MCF 10A (cell line): ENCODE measurements around the gene FGF14. TPM values are rescaled to one million over a fixed set of nuclear protein-coding genes. Genes with fewer than 3 reads are reported as not detected.

Experiments used
- BruUV-seq: library from RNA; stranded (reverse); fragments of 400-500 nt; replicated peaks from 2 replicates; lab custom pipeline; 2021; lab: Mats Ljungman, UMichigan
- CTCF ChIA-PET: fragments of 300-600 bp; sonication (Branson Sonifier 250); formaldehyde crosslinking; extraction: SDS; loops from one replicate; lab custom pipeline; 2021; ENCODE audit warnings: antibody characterized with exemption, inconsistent platforms; lab: Yijun Ruan, JAX
- POLR2A ChIA-PET: fragments of 300-600, 350-650 bp; sonication (Branson Sonifier 250); formaldehyde crosslinking; extraction: SDS; loops from one replicate; lab custom pipeline; 2020; ENCODE audit warnings: antibody characterized with exemption, inconsistent platforms; lab: Yijun Ruan, JAX
- DNase-seq: peaks from one replicate; pipeline ENCODE4 v3.0.0-alpha.2; 2018; ENCODE audit not compliant: unreplicated experiment
- H3K27ac Mint-ChIP-seq: one replicate; pipeline ENCODE4 v1.8.0; 2022; ENCODE audit warnings: mild to moderate bottlenecking, low read depth, mixed read lengths; ENCODE audit not compliant: unreplicated experiment
- H3K27me3 Mint-ChIP-seq: one replicate; pipeline ENCODE4 v1.8.0; 2022; ENCODE audit warnings: mixed read lengths; ENCODE audit not compliant: insufficient read depth, unreplicated experiment
- H3K36me3 Mint-ChIP-seq: one replicate; pipeline ENCODE4 v1.8.0; 2022; ENCODE audit warnings: mild to moderate bottlenecking, moderate library complexity, mixed read lengths; ENCODE audit not compliant: insufficient read depth, unreplicated experiment
- H3K4me1 Mint-ChIP-seq: one replicate; pipeline ENCODE4 v1.8.0; 2022; ENCODE audit warnings: mixed read lengths; ENCODE audit not compliant: insufficient read depth, unreplicated experiment
- H3K4me3 Mint-ChIP-seq: one replicate; pipeline ENCODE4 v1.8.0; 2022; ENCODE audit warnings: mild to moderate bottlenecking, moderate library complexity, mixed read lengths; ENCODE audit not compliant: unreplicated experiment
- H3K9me3 Mint-ChIP-seq: one replicate; pipeline ENCODE4 v1.8.0; 2022; ENCODE audit warnings: mixed read lengths; ENCODE audit not compliant: unreplicated experiment
- intact Hi-C: fragments of 100-400 bp; cut with micrococcal nuclease; formaldehyde crosslinking; loops from 2 replicates; pipeline ENCODE4 v1.14.1; 2022
- total RNA-seq: library from RNA; stranded (reverse); gene quantifications from 2 replicates; pipeline ENCODE4 v1.2.3, GENCODE V29; 2022
- TF ChIP-seq, protein P1 (sequence below): fragments of 200-600 bp; IDR thresholded peaks from one replicate; pipeline ENCODE4 v1.8.0; 2022; ENCODE audit warnings: antibody characterized with exemption, mild to moderate bottlenecking; ENCODE audit not compliant: unreplicated experiment

Gene FGF14
- total RNA-seq, 1 experiment from 2014 or later, result not detected

DNA sequence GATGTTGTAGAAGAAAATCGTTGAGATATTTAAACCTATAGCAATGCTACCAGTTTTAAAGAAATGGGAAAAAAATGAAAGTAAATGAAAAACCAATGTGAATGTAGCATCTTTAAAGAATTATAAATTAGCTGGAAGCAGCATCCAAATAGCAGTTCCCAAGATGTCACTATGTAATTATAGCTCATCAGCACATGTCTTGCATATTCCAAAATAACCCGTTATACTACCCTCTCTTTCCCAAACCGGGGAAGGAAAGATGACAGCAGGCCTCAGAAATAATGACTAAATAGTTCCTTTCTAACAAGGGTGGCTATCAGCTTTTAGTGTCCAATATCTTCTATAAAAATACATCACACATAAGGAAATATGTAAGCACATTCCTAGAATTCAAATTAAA lies 140.5 kb downstream of the FGF14 start:
- TF ChIP-seq, protein P1, sequence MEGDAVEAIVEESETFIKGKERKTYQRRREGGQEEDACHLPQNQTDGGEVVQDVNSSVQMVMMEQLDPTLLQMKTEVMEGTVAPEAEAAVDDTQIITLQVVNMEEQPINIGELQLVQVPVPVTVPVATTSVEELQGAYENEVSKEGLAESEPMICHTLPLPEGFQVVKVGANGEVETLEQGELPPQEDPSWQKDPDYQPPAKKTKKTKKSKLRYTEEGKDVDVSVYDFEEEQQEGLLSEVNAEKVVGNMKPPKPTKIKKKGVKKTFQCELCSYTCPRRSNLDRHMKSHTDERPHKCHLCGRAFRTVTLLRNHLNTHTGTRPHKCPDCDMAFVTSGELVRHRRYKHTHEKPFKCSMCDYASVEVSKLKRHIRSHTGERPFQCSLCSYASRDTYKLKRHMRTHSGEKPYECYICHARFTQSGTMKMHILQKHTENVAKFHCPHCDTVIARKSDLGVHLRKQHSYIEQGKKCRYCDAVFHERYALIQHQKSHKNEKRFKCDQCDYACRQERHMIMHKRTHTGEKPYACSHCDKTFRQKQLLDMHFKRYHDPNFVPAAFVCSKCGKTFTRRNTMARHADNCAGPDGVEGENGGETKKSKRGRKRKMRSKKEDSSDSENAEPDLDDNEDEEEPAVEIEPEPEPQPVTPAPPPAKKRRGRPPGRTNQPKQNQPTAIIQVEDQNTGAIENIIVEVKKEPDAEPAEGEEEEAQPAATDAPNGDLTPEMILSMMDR, result no peak
- H3K27me3 Mint-ChIP-seq, result no peaks in the 10 kb centered on the region
- peaks cover 3% of the 10 kb centered on the region for H3K4me1 Mint-ChIP-seq
- ChIA-PET CTCF (interaction anchor here (0.6 to 1.2 kb wide), 2 partner anchors 31 to 1844 kb away, joined by 3 read pairs; no protein-coding TSS in a partner anchor), POLR2A (no interaction called here)
- H3K9me3 Mint-ChIP-seq, result no peaks in the 10 kb centered on the region
- no peak for DNase-seq
- intact Hi-C loops, result no loop called here
- no peak overlapping the region for H3K27ac Mint-ChIP-seq
- H3K4me3 Mint-ChIP-seq, result no peak overlapping the region
- no peaks in the 10 kb centered on the region for H3K36me3 Mint-ChIP-seq
- BruUV-seq, result no TSS peak

DNA sequence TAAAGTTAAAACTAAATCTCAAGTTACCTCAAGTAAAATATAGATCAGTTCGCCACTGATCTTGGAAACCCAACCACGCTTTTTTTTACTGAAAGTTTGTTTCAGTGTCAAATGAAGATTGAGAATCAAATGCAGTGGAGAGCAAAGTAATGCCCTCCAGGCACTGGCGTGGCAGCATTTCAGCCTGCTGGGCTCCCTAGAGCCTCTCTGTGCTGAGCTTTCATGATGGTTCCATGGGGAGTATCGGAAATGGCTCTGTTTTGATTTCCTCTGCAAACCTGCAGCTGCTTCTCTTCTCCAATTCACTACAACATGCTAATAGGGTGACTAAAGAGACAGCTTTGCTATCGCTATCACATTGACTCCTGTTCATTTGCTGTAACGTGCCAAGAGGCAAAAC lies 141.6 kb downstream of the FGF14 start:
- Mint-ChIP-seq H3K36me3 (no peaks in the 10 kb centered on the region), H3K9me3 (no peaks in the 10 kb centered on the region), H3K27ac (no peak overlapping the region), H3K4me3 (no peak overlapping the region), H3K27me3 (no peaks in the 10 kb centered on the region), H3K4me1 (no peaks in the 10 kb centered on the region)
- POLR2A ChIA-PET, result interaction anchor here (0.7 kb wide), 1 partner anchor 220 kb away, joined by 4 read pairs; no protein-coding TSS in a partner anchor
- CTCF ChIA-PET, result interaction anchor here (1.2 kb wide), 1 partner anchor 30 kb away, joined by 3 read pairs; no protein-coding TSS in a partner anchor
- no peak for DNase-seq
- no TSS peak for BruUV-seq
- intact Hi-C loops, result no loop called here
- TF ChIP-seq, protein P1, result no peak

DNA sequence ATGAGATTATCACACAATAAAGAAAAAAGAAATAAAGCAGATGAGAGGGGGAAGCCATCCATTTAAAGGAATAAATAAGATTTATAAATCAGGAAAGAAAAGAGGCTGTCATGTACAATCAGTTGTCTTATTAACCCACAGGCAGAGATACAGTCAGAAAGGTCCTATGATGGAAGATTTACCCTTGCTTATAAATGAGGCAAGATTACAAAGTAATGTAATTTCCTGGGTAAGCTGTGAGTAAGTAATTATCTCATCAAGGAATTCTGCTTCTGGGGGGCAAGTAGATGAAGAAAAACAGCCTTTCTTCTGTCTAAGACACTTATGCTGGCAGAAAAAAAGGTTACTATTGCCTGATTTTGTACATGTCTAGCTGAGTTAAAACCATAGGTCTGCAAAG lies 146.4 kb downstream of the FGF14 start:
- no peak for DNase-seq
- H3K4me3 Mint-ChIP-seq, result no peak overlapping the region
- TF ChIP-seq, protein P1, result no peak
- POLR2A ChIA-PET, result no interaction called here
- H3K36me3 Mint-ChIP-seq, result no peaks in the 10 kb centered on the region
- BruUV-seq, result no TSS peak
- CTCF ChIA-PET, result no interaction called here
- no peaks in the 10 kb centered on the region for H3K9me3 Mint-ChIP-seq
- intact Hi-C loops, result no loop called here
- H3K27me3 Mint-ChIP-seq, result no peaks in the 10 kb centered on the region
- no peak overlapping the region for H3K27ac Mint-ChIP-seq
- no peaks in the 10 kb centered on the region for H3K4me1 Mint-ChIP-seq

DNA sequence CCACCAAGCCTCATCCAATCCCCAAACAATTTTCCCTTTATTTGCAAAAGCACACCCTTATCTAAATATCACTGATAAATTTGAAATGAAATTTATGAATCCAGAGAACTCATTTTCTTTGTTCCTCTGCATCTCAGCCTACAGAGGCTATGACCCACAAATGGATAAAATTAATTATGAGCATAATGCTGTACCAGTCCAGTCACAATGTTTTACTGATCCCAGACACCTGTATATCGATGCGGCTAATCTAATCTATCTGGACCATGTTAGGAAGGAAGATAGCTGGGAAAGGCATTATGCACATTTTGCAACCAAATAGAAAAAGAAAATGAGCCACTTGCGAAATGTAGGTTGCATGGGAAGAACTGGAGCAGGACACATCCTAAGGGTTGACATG lies 150.0 kb downstream of the FGF14 start:
- DNase-seq, result no peak
- peaks cover 3% of the 10 kb centered on the region for H3K36me3 Mint-ChIP-seq
- no peaks in the 10 kb centered on the region for H3K9me3 Mint-ChIP-seq
- BruUV-seq, result no TSS peak
- H3K4me3 Mint-ChIP-seq, result no peak overlapping the region
- TF ChIP-seq, protein P1, result no peak
- H3K4me1 Mint-ChIP-seq, result no peaks in the 10 kb centered on the region
- intact Hi-C loops, result no loop called here
- CTCF ChIA-PET, result interaction anchor here (1.1 kb wide), 1 partner anchor 56 kb away, joined by 3 read pairs; no protein-coding TSS in a partner anchor
- H3K27ac Mint-ChIP-seq, result no peak overlapping the region
- POLR2A ChIA-PET, result no interaction called here
- no peaks in the 10 kb centered on the region for H3K27me3 Mint-ChIP-seq
